GM21381 (cell line): ENCODE results near the gene GGA2.
"Not testable (repeated sequence)": the region's sequence is repeated elsewhere in the genome, so short reads cannot be mapped to it uniquely, and the experiment has no call there.

Experiments used
- ATAC-seq: cut with Tn5 transposase; IDR thresholded peaks from one replicate; pipeline ENCODE4 v1.9.1; 2021; ENCODE audit warnings: mild to moderate bottlenecking, moderate library complexity; ENCODE audit not compliant: unreplicated experiment

The GGA2 gene

GRCh38 chr16:23523876-23524385 is 13.6 kb upstream of the GGA2 start:
- ATAC-seq: no peak

GRCh38 chr16:23523321-23523720 is 13.0 kb upstream of the GGA2 start:
- ATAC-seq: no peak

- no peak for ATAC-seq
Observed at GRCh38 chr16:23521965-23522364, 11.7 kb upstream of the GGA2 start.

GRCh38 chr16:23521037-23521743 is 10.9 kb upstream of the GGA2 start:
- no peak for ATAC-seq

GRCh38 chr16:23520500-23520899 is 10.2 kb upstream of the GGA2 start:
- ATAC-seq: no peak

GRCh38 chr16:23519282-23519681 is 9.0 kb upstream of the GGA2 start:
- no peak for ATAC-seq

- ATAC-seq: peak; percentile 52
Observed at GRCh38 chr16:23518435-23518891, 8.2 kb upstream of the GGA2 start.

GRCh38 chr16:23516366-23517137 is 6.3 kb upstream of the GGA2 start:
- ATAC-seq: no peak

- no peak for ATAC-seq
Observed at GRCh38 chr16:23515881-23516280, 5.6 kb upstream of the GGA2 start.

GRCh38 chr16:23514381-23515152 is 4.3 kb upstream of the GGA2 start:
- ATAC-seq: no peak

- no peak for ATAC-seq
Observed at GRCh38 chr16:23512168-23512695, 1.9 kb upstream of the GGA2 start.

GRCh38 chr16:23511731-23512130 is 1.4 kb upstream of the GGA2 start:
- no peak for ATAC-seq

GRCh38 chr16:23510915-23511270 is 599 bp upstream of the GGA2 start:
- not testable (repeated sequence) for ATAC-seq

GRCh38 chr16:23509782-23510163 is 521 bp downstream of the GGA2 start:
- ATAC-seq: peak; percentile 10

- ATAC-seq: no peak
Observed at GRCh38 chr16:23509441-23509754, 896 bp downstream of the GGA2 start.

GRCh38 chr16:23508589-23509440 is 1.5 kb downstream of the GGA2 start:
- ATAC-seq: no peak

GRCh38 chr16:23506606-23506994 is 3.7 kb downstream of the GGA2 start:
- no peak for ATAC-seq

GRCh38 chr16:23505671-23506605 is 4.4 kb downstream of the GGA2 start:
- ATAC-seq: no peak

GRCh38 chr16:23505180-23505665 is 5.1 kb downstream of the GGA2 start:
- no peak for ATAC-seq
